ENCODE results near the gene DCDC2. TPM values are rescaled to one million over a fixed set of nuclear protein-coding genes. Genes with fewer than 3 reads are reported as not detected.
"Not testable (repeated sequence)": the region's sequence is repeated elsewhere in the genome, so short reads cannot be mapped to it uniquely, and the experiment has no call there.

The DCDC2 gene
- total RNA-seq (2014; rRNA removed; shearing (Covaris generic)), result 0.08 TPM in 1 of 2 replicates, not detected in the other

DNA sequence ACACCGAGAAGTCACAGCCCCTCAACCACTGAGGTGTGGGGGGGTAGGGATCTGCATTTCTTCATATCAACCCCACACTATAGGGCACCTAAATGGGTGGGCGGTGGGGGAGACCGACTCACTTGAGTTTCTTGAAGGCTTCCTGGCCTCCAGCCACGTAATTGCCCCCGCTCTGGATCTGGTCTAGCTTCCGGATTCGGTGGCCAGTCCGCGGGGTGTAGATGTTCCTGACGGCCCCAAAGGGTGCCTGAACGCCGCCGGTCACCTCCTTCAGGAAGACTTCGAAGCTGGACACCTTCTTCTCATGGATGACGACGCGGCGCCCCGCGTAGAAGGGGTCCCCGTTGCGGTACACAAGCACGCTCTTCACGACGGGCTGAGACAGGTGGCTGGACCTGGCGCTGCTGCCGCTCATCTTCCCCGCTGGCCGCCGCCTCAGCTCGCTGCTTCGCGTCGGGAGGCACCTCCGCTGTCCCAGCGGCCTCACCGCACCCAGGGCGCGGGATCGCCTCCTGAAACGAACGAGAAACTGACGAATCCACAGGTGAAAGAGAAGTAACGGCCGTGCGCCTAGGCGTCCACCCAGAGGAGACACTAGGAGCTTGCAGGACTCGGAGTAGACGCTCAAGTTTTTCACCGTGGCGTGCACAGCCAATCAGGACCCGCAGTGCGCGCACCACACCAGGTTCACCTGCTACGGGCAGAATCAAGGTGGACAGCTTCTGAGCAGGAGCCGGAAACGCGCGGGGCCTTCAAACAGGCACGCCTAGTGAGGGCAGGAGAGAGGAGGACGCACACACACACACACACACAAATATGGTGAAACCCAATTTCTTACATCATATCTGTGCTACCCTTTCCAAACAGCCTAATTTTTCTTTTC is at the start of gene DCDC2:
Gene DCDC2, minus strand, starts transcription at position 724 of the 883 bp plus-strand sequence. Its CDS starts 309 bp downstream, at position 415.
- Histone ChIP-seq H3K9me3 (replicated peaks) (no peaks in the 10 kb centered on the region), H3K4me3 (no peak within 1 kb of the TSS), H3K36me3 (no peaks in the 10 kb centered on the region), H3K4me1 (replicated peaks) (0 out of 2 replicates have a peak, but pooled peaks cover 3% of the 10 kb centered on the region), H3K27ac (no peak within 1 kb of the TSS), H3K27me3 (replicated peaks) (no peaks in the 10 kb centered on the region)
- no peak for DNase-seq (ENCODE audit: low read depth in 1 of 2, low spot score in 2 of 2)

DNA sequence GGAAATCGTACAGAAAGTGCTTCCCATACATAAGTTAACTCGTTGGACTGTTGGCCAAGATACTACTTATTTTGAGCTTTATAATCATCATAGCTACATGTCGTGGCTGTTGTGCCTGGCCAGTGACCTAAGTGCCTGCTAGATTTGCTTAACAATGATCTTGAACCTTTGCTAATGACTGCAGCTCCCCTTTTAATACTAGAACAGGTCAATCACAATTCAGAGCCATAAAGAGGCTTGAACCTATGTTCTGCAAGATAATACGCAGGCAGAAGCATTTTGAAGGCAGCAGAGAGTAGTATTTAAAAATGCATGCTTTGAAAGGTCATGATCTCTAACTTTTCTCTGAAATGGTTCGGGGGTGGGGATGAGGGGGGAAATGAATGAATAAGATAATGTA is 47.4 kb upstream of the DCDC2 start:
- Histone ChIP-seq H3K4me1 (replicated peaks) (peaks cover 5% of the 10 kb centered on the region; the same call in 1 of the 2 replicates), H3K4me3 (no peak overlapping the region), H3K27me3 (replicated peaks) (no peaks in the 10 kb centered on the region), H3K36me3 (peaks cover 46% of the 10 kb centered on the region), H3K27ac (no peak overlapping the region), H3K9me3 (replicated peaks) (no peaks in the 10 kb centered on the region)
- DNase-seq (ENCODE audit: low read depth in 1 of 2, low spot score in 2 of 2), result no peak

DNA sequence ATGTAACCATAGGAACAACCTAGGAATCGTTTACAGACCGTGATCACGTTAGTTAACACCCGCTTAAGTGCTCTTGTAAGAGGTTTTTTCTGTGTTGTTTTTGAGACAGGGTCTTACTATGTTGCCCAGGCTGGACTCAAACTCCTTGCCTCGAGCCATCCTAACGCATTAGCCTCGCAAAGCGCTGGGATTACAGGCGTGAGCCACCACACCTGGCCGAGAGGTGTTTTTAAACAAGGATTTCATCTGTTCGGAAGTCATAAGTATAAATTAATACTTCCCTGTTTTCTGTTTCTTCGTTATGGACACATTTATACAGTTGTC is 45.6 kb upstream of the DCDC2 start:
- Histone ChIP-seq H3K27me3 (replicated peaks) (no peaks in the 10 kb centered on the region), H3K27ac (no peak overlapping the region), H3K36me3 (peaks cover 33% of the 10 kb centered on the region), H3K4me1 (replicated peaks) (peaks cover 5% of the 10 kb centered on the region; the same call in 1 of the 2 replicates), H3K9me3 (replicated peaks) (no peaks in the 10 kb centered on the region), H3K4me3 (peak overlapping the region; percentile 76)
- DNase-seq (ENCODE audit: low read depth in 1 of 2, low spot score in 2 of 2), result no peak

DNA sequence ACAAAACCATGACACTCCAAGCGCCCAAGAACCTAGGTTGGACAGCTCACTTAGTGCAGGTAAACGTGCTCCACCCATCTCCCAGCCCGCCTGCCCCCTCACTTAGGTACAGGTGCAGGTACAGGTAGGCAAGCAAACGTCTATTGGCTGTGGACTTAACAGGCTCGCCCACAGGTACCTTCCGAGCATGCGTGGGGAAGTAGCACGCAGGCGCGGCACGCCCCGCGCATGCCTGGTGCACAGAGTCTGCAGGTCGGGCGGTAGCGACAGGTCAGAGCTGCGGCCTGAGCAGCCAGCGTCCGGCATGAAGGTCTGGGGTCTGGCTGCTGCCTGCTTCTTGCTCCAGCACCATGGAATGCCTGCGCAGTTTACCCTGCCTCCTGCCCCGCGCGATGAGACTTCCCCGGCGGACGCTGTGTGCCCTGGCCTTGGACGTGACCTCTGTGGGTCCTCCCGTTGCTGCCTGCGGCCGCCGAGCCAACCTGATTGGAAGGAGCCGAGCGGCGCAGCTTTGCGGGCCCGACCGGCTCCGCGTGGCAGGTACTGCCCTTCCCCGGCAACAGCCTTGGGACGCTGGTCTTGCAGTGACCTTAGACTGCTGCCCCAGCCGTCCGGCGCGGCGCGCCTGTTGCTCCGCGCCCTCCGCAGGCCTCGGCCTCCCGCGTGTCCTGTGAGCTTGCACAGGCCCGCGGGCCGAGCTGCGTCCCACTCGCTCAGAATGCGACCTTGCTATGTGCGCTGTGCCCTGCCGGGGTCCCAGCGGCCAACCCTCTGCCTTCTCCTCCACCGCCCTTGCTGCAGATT is 45.0 kb upstream of the DCDC2 start, which contains the start of gene MRS2:
Gene MRS2, plus strand, starts transcription at position 240 of the 804 bp plus-strand sequence. Its CDS starts 111 bp downstream, at position 351.
- Histone ChIP-seq H3K4me3 (peak within 1 kb of the TSS; percentile 76), H3K36me3 (peaks cover 29% of the 10 kb centered on the region), H3K27me3 (replicated peaks) (no peaks in the 10 kb centered on the region), H3K4me1 (replicated peaks) (peaks cover 5% of the 10 kb centered on the region; the same call in 1 of the 2 replicates), H3K27ac (no peak within 1 kb of the TSS), H3K9me3 (replicated peaks) (no peaks in the 10 kb centered on the region)
- DNase-seq (ENCODE audit: low read depth in 1 of 2, low spot score in 2 of 2), result peak; percentile 63

DNA sequence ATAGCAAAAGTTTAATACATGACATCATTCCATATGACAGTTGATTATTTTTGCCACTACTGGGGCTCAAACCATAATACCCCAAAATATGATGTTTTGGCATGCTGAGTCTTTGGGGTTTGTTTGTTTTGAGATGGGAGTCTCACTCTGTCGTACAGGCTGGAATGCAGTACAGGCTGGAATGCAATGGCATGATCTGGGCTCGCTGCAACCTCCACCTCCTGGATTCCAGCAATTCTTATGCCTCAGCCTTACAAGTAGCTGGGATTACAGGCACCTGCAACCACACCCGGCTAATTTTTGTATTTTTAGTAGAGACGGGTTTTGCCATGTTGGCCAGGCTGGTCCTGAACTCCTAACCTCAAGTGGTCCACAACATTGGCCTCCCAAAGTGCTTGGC is 43.6 kb upstream of the DCDC2 start:
- Histone ChIP-seq H3K27ac (no peak overlapping the region), H3K9me3 (replicated peaks) (no peaks in the 10 kb centered on the region), H3K36me3 (peaks cover 19% of the 10 kb centered on the region), H3K4me1 (replicated peaks) (peaks cover 5% of the 10 kb centered on the region; the same call in 1 of the 2 replicates), H3K27me3 (replicated peaks) (no peaks in the 10 kb centered on the region), H3K4me3 (no peak overlapping the region)
- DNase-seq (ENCODE audit: low read depth in 1 of 2, low spot score in 2 of 2), result no peak

DNA sequence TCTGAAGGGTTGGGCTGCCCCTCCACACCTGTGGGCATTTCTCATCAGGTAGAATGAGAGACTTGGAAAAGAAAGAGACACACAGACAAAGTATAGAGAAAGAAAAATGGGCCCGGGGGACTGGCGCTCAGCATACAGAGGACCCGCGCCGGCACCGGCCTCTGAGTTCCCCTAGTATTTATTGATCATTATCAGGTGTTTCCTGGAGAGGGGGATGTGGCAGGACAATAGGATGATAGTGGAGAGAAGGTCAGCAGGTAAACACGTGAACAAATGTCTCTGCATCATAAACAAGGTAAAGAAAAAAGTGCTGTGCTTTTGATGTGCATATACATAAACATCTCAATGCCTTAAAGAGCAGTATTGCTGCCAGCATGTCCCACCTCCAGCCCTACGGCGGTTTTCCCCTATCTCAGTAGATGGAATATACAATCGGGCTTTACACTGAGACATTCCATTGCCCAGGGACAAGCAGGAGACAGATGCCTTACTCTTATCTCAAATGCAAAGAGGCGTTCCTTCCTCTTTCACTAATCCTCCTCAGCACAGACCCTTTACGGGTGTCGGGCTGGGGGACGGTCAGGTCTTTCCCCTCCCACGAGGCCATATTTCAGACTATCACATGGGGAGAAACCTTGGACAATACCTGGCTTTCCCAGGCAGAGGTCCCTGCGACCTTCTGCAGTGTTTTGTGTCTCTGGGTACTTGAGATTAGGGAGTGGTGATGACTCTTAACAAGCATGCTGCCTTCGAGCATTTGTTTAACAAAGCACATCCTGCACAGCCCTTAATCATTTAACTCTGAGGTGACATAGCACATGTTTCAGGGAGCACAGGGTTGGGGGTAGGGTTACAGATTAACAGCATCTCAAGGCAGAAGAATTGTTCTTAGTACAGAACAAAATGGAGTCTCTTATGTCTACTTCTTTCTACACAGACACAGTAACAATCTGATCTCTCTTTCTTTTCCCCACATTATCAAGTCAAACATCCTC is 42.5 kb upstream of the DCDC2 start:
- not testable (repeated sequence) for H3K4me3 ChIP-seq; DNase-seq (ENCODE audit: low read depth in 1 of 2, low spot score in 2 of 2); H3K27ac ChIP-seq; H3K27me3 ChIP-seq (replicated peaks); H3K4me1 ChIP-seq (replicated peaks); H3K9me3 ChIP-seq (replicated peaks)
- H3K36me3 ChIP-seq, result peaks cover 13% of the 10 kb centered on the region

DNA sequence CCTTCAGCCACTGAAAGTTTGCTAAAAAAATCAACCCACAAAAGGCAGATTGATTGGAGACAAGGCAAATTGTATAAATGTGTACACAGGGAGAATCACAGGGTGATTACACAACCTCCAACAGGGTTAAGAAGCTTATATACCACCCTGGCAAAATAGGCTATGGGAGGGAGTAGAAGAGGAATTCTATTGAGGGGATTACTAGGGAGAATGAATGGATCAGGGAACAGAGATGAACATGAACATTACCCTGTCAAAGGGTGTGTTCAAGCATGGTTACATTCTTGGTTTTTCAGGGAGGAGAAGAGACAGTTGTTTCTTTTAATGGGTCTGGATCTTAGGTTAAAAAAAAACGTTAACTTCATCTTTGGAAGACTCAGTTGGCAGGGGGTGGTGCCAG is 39.8 kb upstream of the DCDC2 start:
- DNase-seq (ENCODE audit: low read depth in 1 of 2, low spot score in 2 of 2), result no peak
- no peak overlapping the region for H3K4me3 ChIP-seq
- H3K27me3 ChIP-seq (replicated peaks), result no peaks in the 10 kb centered on the region; the same call in 1 of the 2 replicates
- no peaks in the 10 kb centered on the region for H3K36me3 ChIP-seq
- no peaks in the 10 kb centered on the region for H3K9me3 ChIP-seq (replicated peaks)
- H3K27ac ChIP-seq, result no peak overlapping the region
- H3K4me1 ChIP-seq (replicated peaks), result no peaks in the 10 kb centered on the region; the same call in 1 of the 2 replicates

DNA sequence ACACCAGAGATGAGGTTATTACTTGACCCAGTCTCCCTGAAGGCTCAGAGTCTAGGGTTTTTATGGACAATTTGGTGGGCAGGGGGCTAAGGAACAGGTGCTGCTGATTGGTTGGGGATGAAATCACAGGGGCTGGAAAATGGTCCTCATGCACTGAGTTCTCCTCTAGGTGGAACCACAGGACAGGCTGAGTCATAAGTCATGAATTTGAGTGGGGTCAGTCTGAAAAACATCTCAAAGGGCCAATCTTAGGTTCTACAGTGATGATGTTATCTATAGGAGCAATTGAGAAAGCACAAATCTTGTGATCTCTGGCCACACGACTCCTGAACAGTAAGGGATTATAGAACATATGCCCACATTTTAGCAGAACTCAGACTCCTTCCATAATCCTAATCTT is 39.0 kb upstream of the DCDC2 start:
- Histone ChIP-seq H3K27ac (no peak overlapping the region), H3K36me3 (no peaks in the 10 kb centered on the region), H3K4me1 (replicated peaks) (no peaks in the 10 kb centered on the region), H3K9me3 (replicated peaks) (no peaks in the 10 kb centered on the region), H3K27me3 (replicated peaks) (no peaks in the 10 kb centered on the region; the same call in 1 of the 2 replicates), H3K4me3 (no peak overlapping the region)
- DNase-seq (ENCODE audit: low read depth in 1 of 2, low spot score in 2 of 2), result no peak

DNA sequence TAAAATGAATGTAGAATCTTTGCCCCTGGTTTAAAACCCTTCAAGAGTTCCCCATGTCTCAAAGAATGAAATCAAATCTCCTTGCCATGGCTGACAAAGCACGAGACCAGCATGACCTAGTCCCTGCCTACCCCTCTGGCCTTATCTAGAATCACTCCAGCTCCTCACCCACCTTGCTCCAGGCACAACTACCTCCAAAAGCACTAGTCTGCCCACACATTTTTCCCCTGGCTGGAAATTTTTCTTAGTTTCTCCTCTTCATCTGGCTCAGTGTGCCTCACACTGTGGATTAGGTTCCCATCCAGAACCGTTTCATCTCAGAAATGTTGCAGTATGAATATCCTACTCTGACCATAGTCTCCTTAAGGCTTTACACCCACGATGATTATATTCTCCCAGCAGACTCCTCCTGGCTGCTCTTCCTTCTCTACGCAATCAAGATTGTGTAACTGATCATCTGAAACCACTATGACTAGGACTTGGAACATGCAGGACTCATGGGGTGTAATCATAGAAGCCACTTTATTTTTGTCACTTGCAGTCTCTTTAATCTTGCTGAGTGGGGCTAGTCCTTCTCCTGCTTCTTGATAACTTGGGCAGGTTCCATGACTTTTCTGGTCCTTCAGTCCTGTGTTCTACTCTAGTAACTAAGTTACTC is 37.0 kb upstream of the DCDC2 start:
- Histone ChIP-seq H3K4me3 (no peak overlapping the region), H3K27me3 (replicated peaks) (no peaks in the 10 kb centered on the region; the same call in 1 of the 2 replicates), H3K4me1 (replicated peaks) (no peaks in the 10 kb centered on the region), H3K27ac (no peak overlapping the region), H3K9me3 (replicated peaks) (no peaks in the 10 kb centered on the region), H3K36me3 (no peaks in the 10 kb centered on the region)
- no peak for DNase-seq (ENCODE audit: low read depth in 1 of 2, low spot score in 2 of 2)

DNA sequence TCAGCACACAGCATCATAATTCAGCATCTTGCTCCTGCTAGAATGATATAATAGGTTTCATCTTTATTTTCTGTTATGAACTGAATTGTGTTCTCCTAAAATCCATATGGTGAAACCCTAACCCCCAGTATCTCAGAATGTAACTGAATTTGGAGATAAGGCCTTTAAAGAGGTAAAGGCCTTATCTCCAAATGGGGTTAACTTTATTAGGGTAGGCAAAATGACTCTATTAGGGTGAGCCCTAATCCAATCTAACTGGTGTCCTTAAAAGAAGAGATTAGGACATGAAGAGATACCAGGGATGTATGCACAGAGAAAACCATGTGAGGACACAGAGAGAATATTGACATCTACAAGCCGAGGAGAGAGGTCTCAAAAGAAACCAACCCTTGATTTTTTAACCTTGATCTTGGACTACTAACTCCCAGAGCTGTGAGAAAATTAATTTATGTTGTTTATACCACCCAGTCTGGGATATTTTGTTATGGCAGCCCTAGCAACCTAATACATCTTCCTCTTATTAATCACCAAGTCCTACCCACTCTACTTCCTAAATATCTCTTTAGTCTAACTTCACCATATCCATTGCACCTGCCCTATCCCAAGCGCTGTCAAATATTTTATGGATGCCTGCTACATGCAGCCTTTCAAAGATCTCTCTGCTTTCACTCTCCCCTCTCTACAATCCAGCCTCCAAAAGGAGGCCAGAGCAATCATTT is 36.4 kb upstream of the DCDC2 start:
- Histone ChIP-seq H3K4me3 (no peak overlapping the region), H3K27ac (no peak overlapping the region), H3K36me3 (no peaks in the 10 kb centered on the region), H3K4me1 (replicated peaks) (no peaks in the 10 kb centered on the region), H3K27me3 (replicated peaks) (no peaks in the 10 kb centered on the region; the same call in 1 of the 2 replicates), H3K9me3 (replicated peaks) (no peaks in the 10 kb centered on the region)
- DNase-seq (ENCODE audit: low read depth in 1 of 2, low spot score in 2 of 2), result no peak

DNA sequence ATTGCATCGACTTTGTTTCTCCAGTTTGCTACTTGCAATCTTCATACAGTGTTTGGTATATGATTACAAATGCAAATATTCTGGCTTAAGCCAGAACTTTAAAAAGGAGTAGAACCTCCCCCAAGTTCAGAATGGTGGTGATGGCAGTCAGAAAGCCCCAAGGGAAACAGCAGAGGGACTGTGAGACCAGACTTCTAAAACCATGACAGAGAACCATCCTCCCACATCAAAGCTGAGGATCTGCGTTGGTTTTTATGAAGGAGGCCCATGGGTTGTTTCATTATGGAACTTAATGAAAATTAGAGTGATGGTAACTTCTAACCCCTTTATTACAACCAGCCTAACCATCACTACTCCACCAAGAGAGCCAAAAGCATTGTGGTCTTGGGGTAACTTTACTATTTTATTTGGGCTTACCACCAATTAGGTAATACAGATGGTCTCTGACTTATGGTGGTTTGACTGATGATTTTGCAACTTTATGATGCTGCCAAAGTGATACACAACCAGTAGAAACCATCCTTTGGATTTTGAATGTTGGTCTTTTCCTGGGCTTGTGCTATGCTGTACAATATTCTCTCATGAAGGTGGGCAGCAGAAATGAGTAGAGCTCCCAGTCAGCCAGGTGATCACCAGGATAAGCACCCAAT is 34.0 kb upstream of the DCDC2 start:
- DNase-seq (ENCODE audit: low read depth in 1 of 2, low spot score in 2 of 2), result no peak
- no peak overlapping the region for H3K4me3 ChIP-seq
- H3K4me1 ChIP-seq (replicated peaks), result no peaks in the 10 kb centered on the region
- no peaks in the 10 kb centered on the region for H3K36me3 ChIP-seq
- no peak overlapping the region for H3K27ac ChIP-seq
- no peaks in the 10 kb centered on the region for H3K9me3 ChIP-seq (replicated peaks)
- no peaks in the 10 kb centered on the region; the same call in 1 of the 2 replicates for H3K27me3 ChIP-seq (replicated peaks)

DNA sequence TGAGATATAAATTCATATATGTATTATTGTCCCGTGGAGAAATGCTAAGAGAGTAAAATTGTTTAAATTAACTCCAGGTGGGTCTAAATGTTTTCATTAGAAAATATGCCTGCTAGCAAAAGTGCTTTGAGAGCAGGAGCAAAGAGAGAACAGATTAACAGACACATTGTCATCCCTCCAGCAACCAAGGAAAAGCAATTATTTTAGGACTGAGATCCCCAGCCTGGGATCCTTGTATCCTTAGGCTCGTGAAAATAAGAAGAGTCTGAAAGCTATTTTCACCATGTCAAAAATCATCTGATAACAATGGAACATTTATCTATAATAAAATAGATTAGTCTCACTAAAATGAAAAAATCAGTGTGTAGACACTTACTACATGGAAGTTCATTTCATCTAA is 33.3 kb upstream of the DCDC2 start:
- Histone ChIP-seq H3K9me3 (replicated peaks) (no peaks in the 10 kb centered on the region), H3K36me3 (no peaks in the 10 kb centered on the region), H3K27me3 (replicated peaks) (no peaks in the 10 kb centered on the region; the same call in 1 of the 2 replicates), H3K27ac (no peak overlapping the region), H3K4me1 (replicated peaks) (no peaks in the 10 kb centered on the region), H3K4me3 (no peak overlapping the region)
- DNase-seq (ENCODE audit: low read depth in 1 of 2, low spot score in 2 of 2), result no peak
